Measurements from ENCODE around the gene SCRN2. TPM values are rescaled to one million over a fixed set of nuclear protein-coding genes. Genes with fewer than 3 reads are reported as not detected.
A peak's percentile ranks its signal among the peaks of the same experiment; 100 is the strongest.

SCRN2 gene
- 10 to 100 TPM; 21.0 to 23.8 TPM for total RNA-seq

DNA sequence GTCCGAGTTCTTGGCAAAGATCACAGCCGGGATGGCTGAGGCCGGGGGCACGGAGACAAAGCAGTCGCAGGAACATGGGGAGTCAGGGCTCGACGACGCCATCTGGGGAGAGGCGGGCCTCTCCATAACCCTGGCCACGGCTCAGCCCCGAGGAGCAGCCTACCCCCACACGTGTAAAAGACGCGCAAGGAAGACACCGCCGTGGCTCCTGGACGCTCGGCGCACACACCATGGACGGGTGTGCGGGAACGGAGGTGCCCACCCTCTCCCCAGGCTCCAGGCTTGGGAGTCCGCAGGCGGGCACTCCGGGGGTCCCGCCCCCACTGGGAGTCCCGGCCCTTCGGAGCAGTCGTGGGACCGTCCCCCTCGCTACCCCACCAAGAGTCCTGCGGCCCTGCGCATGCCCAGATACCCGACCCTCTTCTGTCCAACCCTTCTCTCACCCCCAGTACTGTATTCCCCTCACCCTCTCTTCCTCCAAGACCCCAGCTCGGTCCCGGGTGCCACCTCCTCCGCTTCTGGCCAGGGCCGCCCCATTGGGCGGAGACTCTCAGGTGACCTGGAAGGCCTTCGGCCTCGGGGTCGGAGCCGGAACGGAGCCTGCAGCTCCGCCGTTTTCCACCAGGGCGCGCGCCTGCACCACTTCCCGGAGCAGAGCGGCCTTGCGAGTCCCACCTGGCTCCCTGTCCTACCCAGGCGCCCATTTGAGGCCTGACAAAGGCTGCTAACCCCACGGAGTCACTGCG is at the start of gene SCRN2:
SCRN2 (minus strand) TSS at position 532 of the 746 bp plus-strand sequence; CDS start at position 102, 430 bp downstream.
- TF ChIP-seq, protein P1, sequence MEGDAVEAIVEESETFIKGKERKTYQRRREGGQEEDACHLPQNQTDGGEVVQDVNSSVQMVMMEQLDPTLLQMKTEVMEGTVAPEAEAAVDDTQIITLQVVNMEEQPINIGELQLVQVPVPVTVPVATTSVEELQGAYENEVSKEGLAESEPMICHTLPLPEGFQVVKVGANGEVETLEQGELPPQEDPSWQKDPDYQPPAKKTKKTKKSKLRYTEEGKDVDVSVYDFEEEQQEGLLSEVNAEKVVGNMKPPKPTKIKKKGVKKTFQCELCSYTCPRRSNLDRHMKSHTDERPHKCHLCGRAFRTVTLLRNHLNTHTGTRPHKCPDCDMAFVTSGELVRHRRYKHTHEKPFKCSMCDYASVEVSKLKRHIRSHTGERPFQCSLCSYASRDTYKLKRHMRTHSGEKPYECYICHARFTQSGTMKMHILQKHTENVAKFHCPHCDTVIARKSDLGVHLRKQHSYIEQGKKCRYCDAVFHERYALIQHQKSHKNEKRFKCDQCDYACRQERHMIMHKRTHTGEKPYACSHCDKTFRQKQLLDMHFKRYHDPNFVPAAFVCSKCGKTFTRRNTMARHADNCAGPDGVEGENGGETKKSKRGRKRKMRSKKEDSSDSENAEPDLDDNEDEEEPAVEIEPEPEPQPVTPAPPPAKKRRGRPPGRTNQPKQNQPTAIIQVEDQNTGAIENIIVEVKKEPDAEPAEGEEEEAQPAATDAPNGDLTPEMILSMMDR (IDR thresholded peaks at IDR 0.05): peak; percentile 99
- Mint-ChIP-seq H3K9me3 (no peaks in the 10 kb centered on the region), H3K4me3 (peak within 1 kb of the TSS; percentile 92), H3K27ac (peak within 1 kb of the TSS; percentile 91), H3K27me3 (peaks cover 16% of the 10 kb centered on the region), H3K36me3 (ENCODE audit: low read depth) (no peaks in the 10 kb centered on the region), H3K4me1 (ENCODE audit: low read depth) (peaks cover 28% of the 10 kb centered on the region)
- intact Hi-C loops (cut with micrococcal nuclease): no loop called here
- ChIA-PET POLR2A (interaction anchor here (0.6 to 1.6 kb wide), 8 partner anchors 10 to 57 kb away, joined by 3 to 15 read pairs (median 5); partner anchors contain the start of genes LRRC46, MRPL10, SP2 and SP6), CTCF (interaction anchor here (0.8 to 20.8 kb wide), 23 partner anchors 10 to 180 kb away, joined by 3 to 586 read pairs (median 5); partner anchors contain the start of genes CDK5RAP3, LRRC46, MRPL10 and PNPO)
- peak; percentile 96 for ATAC-seq
- DNase-seq: peak; percentile 92

DNA sequence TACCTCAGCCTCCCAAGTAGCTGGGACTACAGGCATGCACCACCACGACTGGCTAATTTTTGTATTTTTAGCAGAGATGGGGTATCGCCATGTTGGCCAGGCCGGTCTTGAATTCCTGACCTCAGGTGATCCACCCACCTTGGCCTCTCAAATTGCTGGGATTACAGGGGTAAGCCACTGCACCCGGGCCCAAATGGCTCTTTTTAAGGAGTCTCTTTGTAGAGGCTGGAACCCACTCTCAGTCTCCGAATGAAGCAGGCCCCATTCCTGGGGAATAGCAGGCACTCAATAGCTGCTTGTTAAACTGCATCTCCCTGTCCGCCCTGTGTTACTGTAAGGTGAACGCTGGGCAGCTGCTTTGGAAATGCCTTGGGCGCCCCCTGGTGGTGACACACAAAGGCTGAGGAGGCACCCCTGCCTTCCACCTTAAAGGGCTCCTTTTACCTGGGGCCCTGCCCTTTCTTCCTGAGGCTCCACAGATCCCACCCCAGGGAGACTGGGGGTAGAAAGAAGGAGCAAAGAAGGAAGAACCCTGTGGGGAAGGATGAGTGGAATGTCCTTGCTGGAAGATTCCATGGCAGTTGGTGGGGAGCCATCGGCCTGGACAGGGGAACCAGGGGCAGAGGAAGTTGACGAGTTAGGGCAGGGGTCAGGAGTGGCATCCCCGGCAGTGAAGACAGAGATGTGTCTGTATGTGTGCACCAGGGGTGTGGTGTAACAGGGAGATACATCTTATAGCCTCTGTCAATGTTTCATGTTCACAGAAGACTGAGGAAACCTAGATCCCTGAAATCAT is 48.9 kb upstream of the SCRN2 start:
- TF ChIP-seq, protein P1 (IDR thresholded peaks at IDR 0.05): peak; percentile 95
- CTCF ChIA-PET: interaction anchor here (0.6 to 18.8 kb wide), 29 partner anchors 8 to 131 kb away, joined by 3 to 586 read pairs (median 5); partner anchors contain the start of genes CDK5RAP3, LRRC46, MRPL10 and PNPO
- POLR2A ChIA-PET: interaction anchor here (0.7 to 1.1 kb wide), 3 partner anchors 41 to 59 kb away, joined by 3 to 4 read pairs (median 3); partner anchors contain the start of gene SCRN2
- Mint-ChIP-seq H3K4me3 (no peak overlapping the region), H3K36me3 (ENCODE audit: low read depth) (no peaks in the 10 kb centered on the region), H3K9me3 (no peaks in the 10 kb centered on the region), H3K4me1 (ENCODE audit: low read depth) (peaks cover 30% of the 10 kb centered on the region), H3K27ac (no peak overlapping the region), H3K27me3 (no peaks in the 10 kb centered on the region)
- intact Hi-C loops (cut with micrococcal nuclease): loop anchor here (1.0 kb wide), 1 partner anchor 48 kb away; no protein-coding TSS in a partner anchor
- DNase-seq: peak; percentile 96
- ATAC-seq: peak; percentile 98

DNA sequence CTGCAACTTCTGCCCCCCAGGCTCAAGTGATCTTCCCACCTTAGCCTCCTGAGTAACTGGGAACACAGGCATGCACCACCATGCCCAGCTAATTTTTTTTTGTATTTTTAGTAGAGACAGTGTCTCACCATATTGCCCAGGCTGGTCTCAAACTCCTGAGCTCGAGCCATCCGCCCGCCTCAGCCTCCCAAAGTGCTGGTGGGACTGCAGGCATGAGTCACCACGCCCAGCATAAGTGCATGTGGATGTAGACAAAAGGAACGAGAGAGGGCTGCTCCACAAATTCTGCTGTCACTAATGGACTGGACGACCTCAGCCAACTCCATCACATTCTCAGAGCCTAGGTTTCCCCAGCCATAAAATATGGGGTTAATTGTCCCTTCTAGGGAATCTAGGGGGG is 47.2 kb upstream of the SCRN2 start:
- TF ChIP-seq, protein P1 (IDR thresholded peaks at IDR 0.05): no peak
- H3K4me3 Mint-ChIP-seq: no peak overlapping the region
- H3K9me3 Mint-ChIP-seq: no peaks in the 10 kb centered on the region
- ChIA-PET CTCF (interaction anchor here (1.5 to 18.8 kb wide), 3 partner anchors 9 to 45 kb away, joined by 10 to 586 read pairs (median 10); partner anchors contain the start of genes SCRN2 and SP6), POLR2A (interaction anchor here (0.6 to 1.2 kb wide), 3 partner anchors 46 to 61 kb away, joined by 3 to 5 read pairs (median 3); partner anchors contain the start of gene SCRN2)
- no peaks in the 10 kb centered on the region for H3K36me3 Mint-ChIP-seq (ENCODE audit: low read depth)
- ATAC-seq: no peak
- peaks cover 23% of the 10 kb centered on the region for H3K4me1 Mint-ChIP-seq (ENCODE audit: low read depth)
- no peaks in the 10 kb centered on the region for H3K27me3 Mint-ChIP-seq
- intact Hi-C loops (cut with micrococcal nuclease): no loop called here
- DNase-seq: no peak
- H3K27ac Mint-ChIP-seq: no peak overlapping the region

DNA sequence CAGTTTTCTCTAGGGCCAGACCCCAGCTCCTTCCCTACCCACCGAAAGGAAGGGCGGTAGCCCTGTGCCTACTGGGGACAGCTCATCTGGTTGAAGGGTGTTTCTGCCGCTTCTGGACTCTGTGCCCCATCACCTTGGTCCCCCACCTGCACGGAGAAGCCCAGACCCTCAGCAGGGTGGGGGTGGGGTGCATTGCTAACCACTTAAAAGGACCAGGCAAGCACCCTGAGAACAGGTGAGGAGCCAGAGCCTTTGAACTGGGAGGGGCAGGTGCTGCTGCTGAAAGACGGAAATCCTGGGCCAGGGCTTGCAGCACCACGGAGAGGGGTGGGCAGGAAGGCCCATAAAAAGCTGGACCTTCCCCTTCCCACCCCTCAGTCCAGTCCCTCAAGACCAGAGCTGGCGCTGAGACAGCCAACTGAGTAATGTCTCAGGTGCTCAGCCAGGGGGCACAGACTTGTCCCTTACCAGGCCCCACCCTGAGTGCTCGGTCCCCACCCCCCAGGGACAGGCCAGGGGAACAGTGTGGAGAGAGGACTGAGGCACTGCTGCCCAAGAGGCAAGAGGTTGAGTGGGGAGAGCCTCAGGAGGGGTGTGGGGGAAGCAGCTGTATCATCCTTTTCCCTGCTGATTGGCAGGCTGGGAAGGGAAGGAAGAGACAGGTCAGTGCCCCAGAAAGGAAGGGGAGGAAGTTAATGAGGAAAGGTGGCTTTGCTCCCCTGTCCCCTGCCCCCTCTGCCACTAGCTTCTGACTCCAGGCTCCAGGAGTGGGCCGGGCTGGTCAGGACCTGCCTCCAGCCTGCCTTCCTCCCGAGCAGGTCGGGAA is 44.0 kb upstream of the SCRN2 start:
- no peak for ATAC-seq
- ChIA-PET POLR2A (interaction anchor here (0.6 to 1.5 kb wide), 9 partner anchors 11 to 205 kb away, joined by 3 to 6 read pairs (median 3); partner anchors contain the start of gene SP2), CTCF (interaction anchor here (0.9 to 18.8 kb wide), 5 partner anchors 13 to 85 kb away, joined by 4 to 586 read pairs (median 4); partner anchors contain the start of genes CDK5RAP3, SCRN2 and SP6)
- peaks cover 22% of the 10 kb centered on the region for H3K4me1 Mint-ChIP-seq (ENCODE audit: low read depth)
- H3K27ac Mint-ChIP-seq: no peak overlapping the region
- no peak for DNase-seq
- no peaks in the 10 kb centered on the region for H3K9me3 Mint-ChIP-seq
- H3K4me3 Mint-ChIP-seq: no peak overlapping the region
- no peaks in the 10 kb centered on the region for H3K27me3 Mint-ChIP-seq
- TF ChIP-seq, protein P1 (IDR thresholded peaks at IDR 0.05): no peak
- no peaks in the 10 kb centered on the region for H3K36me3 Mint-ChIP-seq (ENCODE audit: low read depth)
- intact Hi-C loops (cut with micrococcal nuclease): no loop called here

Measured in activated CD8-positive, alpha-beta T cell treated with anti-CD3 and anti-CD28 coated beads for 36 hours (primary cell).